Mesendoderm (in vitro differentiated cells): ENCODE measurements around the gene RASA2.

Source experiments
- DNase-seq: peaks from one replicate; pipeline ENCODE4 v3.0.0; 2013
- H2AK5ac ChIP-seq: 2 replicates; pipeline ENCODE4 v1.6.1; 2013; ENCODE audit warnings: low read length, inconsistent platforms
- H2BK120ac ChIP-seq: 2 replicates; pipeline ENCODE4 v1.6.1; 2013; ENCODE audit warnings: low read depth, mild to moderate bottlenecking, low read length, moderate library complexity, mixed read lengths
- H2BK15ac ChIP-seq: replicated peaks from 2 replicates; pipeline ENCODE4 v1.6.1; 2013; ENCODE audit warnings: low read depth, mild to moderate bottlenecking, moderate library complexity
- H2BK5ac ChIP-seq: 2 replicates; pipeline ENCODE4 v1.6.1; 2013; ENCODE audit warnings: low read length, inconsistent platforms
- H3K18ac ChIP-seq: 2 replicates; pipeline ENCODE4 v1.6.1; 2013; ENCODE audit warnings: mild to moderate bottlenecking, low read length, mixed read lengths
- H3K23ac ChIP-seq: one replicate; pipeline ENCODE4 v1.6.1; 2013; ENCODE audit warnings: low read length
- H3K27ac ChIP-seq: 2 replicates; pipeline ENCODE4 v1.5.1; 2013; ENCODE audit warnings: low read depth, mild to moderate bottlenecking, inconsistent platforms, low read length, moderate library complexity
- H3K27me3 ChIP-seq: 2 replicates; pipeline ENCODE4 v1.6.1; 2013; ENCODE audit warnings: low read length, control low read depth, mild to moderate bottlenecking, inconsistent platforms; ENCODE audit not compliant: insufficient read depth, poor library complexity
- H3K36me3 ChIP-seq: 2 replicates; pipeline ENCODE4 v1.6.1; 2013; ENCODE audit warnings: low read length, inconsistent platforms; ENCODE audit not compliant: control insufficient read depth, insufficient read depth
- H3K4ac ChIP-seq: one replicate; pipeline ENCODE4 v1.6.1; 2013; ENCODE audit warnings: low read depth, mild to moderate bottlenecking, low read length, moderate library complexity
- H3K4me1 ChIP-seq: 2 replicates; pipeline ENCODE4 v1.6.1; 2013; ENCODE audit warnings: low read depth, low read length, inconsistent platforms; ENCODE audit not compliant: control insufficient read depth
- H3K4me2 ChIP-seq: 2 replicates; pipeline ENCODE4 v1.6.1; 2013; ENCODE audit warnings: low read length
- H3K4me3 ChIP-seq: 2 replicates; pipeline ENCODE4 v1.5.1; 2013; ENCODE audit warnings: mild to moderate bottlenecking, low read length
- H3K56ac ChIP-seq: one replicate; pipeline ENCODE4 v1.6.1; 2013; ENCODE audit warnings: low read length
- H3K79me1 ChIP-seq: 2 replicates; pipeline ENCODE4 v1.6.1; 2013; ENCODE audit warnings: low read length, inconsistent platforms
- H3K79me2 ChIP-seq: 2 replicates; pipeline ENCODE4 v1.6.1; 2013; ENCODE audit warnings: mild to moderate bottlenecking, low read length; ENCODE audit not compliant: control insufficient read depth, insufficient read depth
- H3K9ac ChIP-seq: 2 replicates; pipeline ENCODE4 v1.6.1; 2013; ENCODE audit warnings: low read length, inconsistent platforms
- H4K5ac ChIP-seq: one replicate; pipeline ENCODE4 v1.6.1; 2013; ENCODE audit warnings: low read length
- H4K8ac ChIP-seq: one replicate; pipeline ENCODE4 v1.6.1; 2013; ENCODE audit warnings: low read depth, mild to moderate bottlenecking, control low read depth, low read length, moderate library complexity
- WGBS: extraction: QIAGEN DNeasy Blood & Tissue Kit; methylation state at CpG from one replicate; pipeline ENCODE4 v1.1.7; 2013; ENCODE audit warnings: low lambda C conversion rate, missing lambda C conversion rate; ENCODE audit not compliant: insufficient coverage; ENCODE audit errors: extremely low coverage; 5-methylcytosine and 5-hydroxymethylcytosine counted together

Gene RASA2

DNA sequence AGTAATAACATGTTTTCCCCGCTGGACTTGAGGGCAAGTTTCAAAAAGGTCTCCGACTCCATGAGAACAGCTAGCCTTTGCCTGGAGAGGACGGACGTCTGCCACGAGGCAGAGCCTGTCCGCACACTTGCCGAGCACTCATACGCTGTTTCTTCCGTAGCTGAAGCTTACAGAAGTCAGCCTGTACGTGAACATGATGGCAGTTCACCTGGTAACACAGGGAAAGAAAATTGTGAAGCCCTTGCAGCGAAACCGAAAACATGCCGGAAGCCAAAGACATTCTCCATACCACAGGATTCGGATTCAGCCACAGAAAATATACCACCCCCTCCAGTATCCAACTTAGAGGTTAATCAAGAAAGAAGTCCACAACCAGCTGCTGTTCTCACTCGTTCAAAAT lies 43.9 kb upstream of the RASA2 start:
- Histone ChIP-seq H3K4me3 (no peak overlapping the region), H3K27ac (no peak overlapping the region), H2BK5ac (no peak overlapping the region), H3K4me2 (no peak overlapping the region), H4K8ac (no peak overlapping the region), H2AK5ac (no peak overlapping the region), H3K79me1 (no peaks in the 10 kb centered on the region), H3K4ac (no peak overlapping the region), H4K5ac (no peak overlapping the region), H3K4me1 (no peaks in the 10 kb centered on the region), H3K36me3 (peaks cover 10% of the 10 kb centered on the region), H3K56ac (no peak overlapping the region), H3K27me3 (no peaks in the 10 kb centered on the region), H3K18ac (no peak overlapping the region), H3K9ac (no peak overlapping the region), H2BK15ac (no peak overlapping the region), H3K79me2 (no peaks in the 10 kb centered on the region), H2BK120ac (no peak overlapping the region), H3K23ac (no peak overlapping the region)
- no peak for DNase-seq
- no CpG with 5 or more reads among the region's 15 CpGs for WGBS

DNA sequence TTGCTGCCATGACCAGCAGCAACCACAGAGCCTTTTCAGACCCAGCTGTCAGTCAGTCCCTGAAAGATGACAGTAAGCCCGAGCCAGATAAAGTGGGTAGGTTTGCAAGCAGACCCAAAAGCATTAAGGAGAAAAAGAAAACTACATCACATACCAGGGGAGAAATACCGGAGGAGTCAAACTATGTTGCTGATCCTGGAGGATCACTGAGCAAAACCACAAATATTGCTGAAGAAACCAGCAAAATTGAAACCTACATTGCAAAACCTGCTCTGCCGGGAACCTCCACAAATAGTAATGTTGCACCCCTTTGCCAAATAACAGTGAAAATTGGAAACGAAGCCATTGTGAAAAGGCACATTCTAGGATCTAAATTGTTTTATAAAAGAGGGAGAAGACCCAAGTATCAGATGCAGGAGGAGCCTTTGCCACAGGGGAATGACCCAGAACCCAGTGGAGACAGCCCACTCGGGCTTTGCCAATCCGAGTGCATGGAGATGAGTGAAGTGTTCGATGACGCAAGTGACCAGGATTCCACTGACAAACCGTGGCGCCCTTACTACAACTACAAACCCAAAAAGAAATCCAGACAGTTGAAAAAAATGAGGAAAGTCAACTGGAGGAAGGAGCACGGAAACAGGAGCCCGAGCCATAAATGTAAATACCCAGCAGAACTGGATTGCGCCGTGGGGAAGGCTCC lies 42.1 kb upstream of the RASA2 start:
- Histone ChIP-seq H4K8ac (no peak overlapping the region), H3K79me1 (no peaks in the 10 kb centered on the region), H3K4me1 (no peaks in the 10 kb centered on the region), H3K9ac (no peak overlapping the region), H3K36me3 (peaks cover 10% of the 10 kb centered on the region), H3K27me3 (no peaks in the 10 kb centered on the region), H4K5ac (no peak overlapping the region), H2BK15ac (no peak overlapping the region), H3K4me2 (no peak overlapping the region), H2BK5ac (no peak overlapping the region), H3K27ac (no peak overlapping the region), H2BK120ac (no peak overlapping the region), H3K23ac (no peak overlapping the region), H2AK5ac (no peak overlapping the region), H3K4me3 (no peak overlapping the region), H3K79me2 (no peaks in the 10 kb centered on the region), H3K4ac (no peak overlapping the region), H3K18ac (no peak overlapping the region), H3K56ac (no peak overlapping the region)
- no CpG with 5 or more reads among the region's 14 CpGs for WGBS
- no peak for DNase-seq

DNA sequence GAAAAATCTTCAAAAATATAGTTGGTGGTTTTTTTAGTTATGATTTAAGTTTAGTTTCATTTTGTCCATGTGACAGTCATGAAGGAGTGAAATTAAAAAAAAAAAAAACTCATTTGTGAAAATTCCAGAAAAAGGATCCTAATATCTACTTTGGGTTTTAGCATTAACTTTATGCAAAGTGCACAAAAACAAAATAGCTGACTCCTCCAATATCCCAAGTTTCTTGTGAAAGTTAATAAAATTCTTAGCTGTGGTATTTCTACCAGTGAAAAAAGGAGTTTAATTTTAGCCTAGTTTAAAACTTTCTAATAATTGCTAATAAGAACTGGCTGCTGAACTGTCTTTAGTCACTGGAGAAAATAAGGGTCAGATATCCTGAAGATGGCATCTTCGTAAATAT lies 40.8 kb upstream of the RASA2 start:
- Histone ChIP-seq H3K4me2 (no peak overlapping the region), H3K27me3 (no peaks in the 10 kb centered on the region), H2BK5ac (no peak overlapping the region), H3K9ac (no peak overlapping the region), H3K4me3 (no peak overlapping the region), H4K8ac (no peak overlapping the region), H3K18ac (no peak overlapping the region), H3K4ac (no peak overlapping the region), H3K79me2 (no peaks in the 10 kb centered on the region), H3K4me1 (no peaks in the 10 kb centered on the region), H3K27ac (no peak overlapping the region), H2AK5ac (no peak overlapping the region), H3K79me1 (no peaks in the 10 kb centered on the region), H2BK120ac (no peak overlapping the region), H4K5ac (no peak overlapping the region), H3K56ac (no peak overlapping the region), H2BK15ac (no peak overlapping the region), H3K36me3 (peaks cover 10% of the 10 kb centered on the region), H3K23ac (no peak overlapping the region)
- DNase-seq = no peak
- no CpG with 5 or more reads among the region's 1 CpG for WGBS

DNA sequence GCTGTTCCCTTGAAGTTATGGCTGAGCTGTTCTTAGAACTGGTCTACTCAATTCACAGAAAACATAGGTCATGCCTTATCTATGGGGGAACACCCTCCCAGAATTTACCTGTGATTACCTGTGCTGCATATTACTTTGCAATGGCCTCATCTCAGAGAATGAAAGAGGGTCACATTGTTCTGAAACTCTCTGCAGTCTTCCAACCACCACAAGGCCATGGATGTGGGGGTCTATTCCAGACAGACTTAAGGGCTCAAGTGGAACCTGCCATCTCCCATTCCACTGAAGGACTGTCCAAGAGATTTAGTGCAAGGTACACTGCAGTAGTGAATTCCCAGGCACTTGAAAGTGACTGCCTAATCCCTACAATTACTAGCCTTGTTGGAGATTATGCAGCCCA lies 40.1 kb upstream of the RASA2 start:
- Histone ChIP-seq H3K4ac (no peak overlapping the region), H3K4me1 (no peaks in the 10 kb centered on the region), H3K36me3 (peaks cover 10% of the 10 kb centered on the region), H2BK15ac (no peak overlapping the region), H3K18ac (no peak overlapping the region), H3K27ac (no peak overlapping the region), H2BK5ac (no peak overlapping the region), H3K4me3 (no peak overlapping the region), H4K5ac (no peak overlapping the region), H3K4me2 (no peak overlapping the region), H3K27me3 (no peaks in the 10 kb centered on the region), H3K79me2 (no peaks in the 10 kb centered on the region), H4K8ac (no peak overlapping the region), H3K56ac (no peak overlapping the region), H3K79me1 (no peaks in the 10 kb centered on the region), H2AK5ac (no peak overlapping the region), H3K23ac (no peak overlapping the region), H2BK120ac (no peak overlapping the region), H3K9ac (no peak overlapping the region)
- no peak for DNase-seq

DNA sequence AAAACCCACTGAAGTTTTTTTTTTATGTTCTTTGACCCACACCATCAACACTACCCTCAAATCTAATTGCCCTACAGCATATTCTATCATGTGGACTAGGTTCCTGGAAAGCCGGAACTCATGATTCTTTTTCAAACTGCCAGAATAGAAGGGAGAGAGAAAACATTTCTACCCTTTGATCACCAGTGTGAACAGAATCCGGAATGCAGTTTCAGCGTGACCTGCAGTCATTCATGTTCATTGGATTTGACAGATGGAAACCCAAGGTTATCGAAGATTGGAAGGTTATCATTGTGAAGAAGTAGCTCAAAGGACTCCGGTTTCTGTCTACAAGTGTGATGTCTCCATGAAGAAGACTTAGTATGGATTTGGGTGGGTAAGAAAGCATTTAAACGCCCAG lies 39.4 kb upstream of the RASA2 start:
- no peak for DNase-seq
- no peak overlapping the region for H3K9ac ChIP-seq
- no peak overlapping the region for H4K5ac ChIP-seq
- no peaks in the 10 kb centered on the region for H3K27me3 ChIP-seq
- no peak overlapping the region for H4K8ac ChIP-seq
- no peak overlapping the region for H2BK15ac ChIP-seq
- no peak overlapping the region for H3K4me3 ChIP-seq
- H3K4me2 ChIP-seq = no peak overlapping the region
- no peak overlapping the region for H3K56ac ChIP-seq
- no peaks in the 10 kb centered on the region for H3K79me1 ChIP-seq
- no peak overlapping the region for H3K23ac ChIP-seq
- H3K79me2 ChIP-seq = no peaks in the 10 kb centered on the region
- WGBS = no CpG with 5 or more reads among the region's 6 CpGs
- H2BK120ac ChIP-seq = no peak overlapping the region
- H2BK5ac ChIP-seq = no peak overlapping the region
- no peak overlapping the region for H3K27ac ChIP-seq
- no peak overlapping the region for H3K4ac ChIP-seq
- H2AK5ac ChIP-seq = no peak overlapping the region
- no peak overlapping the region for H3K18ac ChIP-seq
- peaks cover 10% of the 10 kb centered on the region for H3K36me3 ChIP-seq
- H3K4me1 ChIP-seq = no peaks in the 10 kb centered on the region

DNA sequence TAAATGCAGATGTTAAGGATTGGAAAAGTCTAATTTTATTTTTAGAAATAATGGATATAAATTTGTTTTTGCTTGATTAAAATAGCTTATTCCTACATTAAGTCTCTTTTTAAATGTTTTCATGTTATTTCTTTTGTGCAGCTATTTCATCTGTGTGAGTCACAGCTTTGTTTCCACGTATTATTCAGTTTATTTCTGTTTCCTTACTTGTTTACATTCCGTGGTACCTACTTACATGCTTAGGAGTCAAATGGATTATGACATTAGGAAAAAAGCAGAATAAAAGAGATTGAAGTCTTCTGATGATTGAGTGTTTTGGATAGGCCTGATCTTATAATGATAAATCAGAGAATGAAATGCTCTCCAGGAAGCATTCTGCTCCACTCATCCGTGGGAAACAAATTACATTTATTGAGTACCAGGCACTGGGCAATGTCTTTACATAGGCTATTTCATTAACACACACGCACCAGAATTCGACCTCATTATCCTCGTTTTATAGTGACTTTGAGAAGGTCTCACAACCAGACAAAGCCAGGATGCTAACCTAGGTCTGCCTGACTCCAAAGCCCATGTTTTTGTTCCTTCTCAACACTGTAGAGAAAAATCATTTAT lies 38.1 kb upstream of the RASA2 start:
- H4K8ac ChIP-seq = no peak overlapping the region
- no peak overlapping the region for H2AK5ac ChIP-seq
- H3K4me3 ChIP-seq = no peak overlapping the region
- H3K4me1 ChIP-seq = no peaks in the 10 kb centered on the region
- no peak overlapping the region for H2BK5ac ChIP-seq
- H4K5ac ChIP-seq = no peak overlapping the region
- no peak overlapping the region for H3K27ac ChIP-seq
- H2BK15ac ChIP-seq = no peak overlapping the region
- no peaks in the 10 kb centered on the region for H3K79me1 ChIP-seq
- H3K36me3 ChIP-seq = peaks cover 3% of the 10 kb centered on the region
- H3K4me2 ChIP-seq = no peak overlapping the region
- no peak overlapping the region for H3K9ac ChIP-seq
- H3K79me2 ChIP-seq = no peaks in the 10 kb centered on the region
- H3K23ac ChIP-seq = no peak overlapping the region
- no peak overlapping the region for H3K4ac ChIP-seq
- no peaks in the 10 kb centered on the region for H3K27me3 ChIP-seq
- no peak overlapping the region for H3K56ac ChIP-seq
- no peak for DNase-seq
- no peak overlapping the region for H3K18ac ChIP-seq
- no peak overlapping the region for H2BK120ac ChIP-seq
- no CpG with 5 or more reads among the region's 6 CpGs for WGBS
